H1 (cell line): ENCODE measurements around the gene PMM2. TPM values are rescaled to one million over a fixed set of nuclear protein-coding genes. Genes with fewer than 3 reads are reported as not detected.
A peak's percentile ranks its signal among the peaks of the same experiment; 100 is the strongest.

Source experiments
- CTCF ChIA-PET: fragments of 300-600 bp; sonication (Branson Sonifier 250); formaldehyde crosslinking; loops from one replicate; lab custom pipeline; 2021; ENCODE audit not compliant: partially characterized antibody; lab: Charles Lee
- POLR2A ChIA-PET: fragments of 300-600 bp; sonication (Branson Sonifier 250); formaldehyde crosslinking; loops from one replicate; lab custom pipeline; 2021; ENCODE audit warnings: inconsistent platforms; ENCODE audit not compliant: partially characterized antibody; lab: Charles Lee
- DNase-seq, 2 experiments: peaks; one replicate each; pipeline versions ENCODE4 v3.0.0 to v3.0.0-alpha.2; 2010 to 2022; ENCODE audit warnings: low spot score in 2 of 2, low read depth in 1 of 2, mixed read lengths in 1 of 2
- FAIRE-seq: peaks from 2 replicates; lab custom pipeline; 2011; peaks lifted over from hg19 to GRCh38; lab: Jason Lieb, UNC
- H2AFZ ChIP-seq: 2 replicates; pipeline ENCODE4 v1.8.1; 2012; ENCODE audit warnings: low read length, inconsistent platforms
- H2AK5ac ChIP-seq: 2 replicates; pipeline ENCODE4 v1.6.1; 2013; ENCODE audit warnings: low read depth, low read length
- H2BK120ac ChIP-seq: replicated peaks from 2 replicates; pipeline ENCODE3; 2013; ENCODE audit warnings: low read depth, low read length, inconsistent platforms
- H2BK12ac ChIP-seq: 2 replicates; pipeline ENCODE4 v1.6.1; 2013; ENCODE audit warnings: low read depth, low read length
- H2BK15ac ChIP-seq: 2 replicates; pipeline ENCODE4 v1.6.1; 2013; ENCODE audit warnings: low read length
- H2BK20ac ChIP-seq: 2 replicates; pipeline ENCODE4 v1.6.1; 2013; ENCODE audit warnings: low read length
- H2BK5ac ChIP-seq: 2 replicates; pipeline ENCODE4 v1.6.1; 2013; ENCODE audit warnings: low read depth, low read length
- H3K14ac ChIP-seq: 2 replicates; pipeline ENCODE4 v1.6.1; 2013; ENCODE audit warnings: inconsistent platforms; ENCODE audit not compliant: insufficient read length
- H3K18ac ChIP-seq: 2 replicates; pipeline ENCODE4 v1.6.1; 2013; ENCODE audit warnings: low read length; ENCODE audit errors: extremely low read depth
- H3K23ac ChIP-seq: 2 replicates; pipeline ENCODE4 v1.6.1; 2013; ENCODE audit warnings: inconsistent platforms; ENCODE audit not compliant: insufficient read length
- H3K23me2 ChIP-seq: 2 replicates; pipeline ENCODE4 v1.6.1; 2013; ENCODE audit warnings: low read depth, low read length
- H3K27ac ChIP-seq: 2 replicates; pipeline ENCODE4 v1.6.1; 2011; ENCODE audit warnings: low read depth, low read length, inconsistent platforms
- H3K27me3 ChIP-seq, 4 experiments: replicated peaks in 1 of 4; 1 replicate in 1 of 4; 2 replicates in 3 of 4; pipeline versions ENCODE4 v1.6.1 to v1.8.1; 2011 to 2013; ENCODE audit warnings: low read length in 3 of 4, mild to moderate bottlenecking in 3 of 4, inconsistent platforms in 2 of 4, mixed read lengths in 2 of 4, moderate library complexity in 1 of 4; ENCODE audit not compliant: control insufficient read depth in 3 of 4, insufficient read depth in 3 of 4; ENCODE audit errors: extremely low read depth in 1 of 4
- H3K36me3 ChIP-seq, 4 experiments: 2 replicates each; pipeline versions ENCODE4 v1.6.1 to v1.8.1; 2011 to 2013; ENCODE audit warnings: mild to moderate bottlenecking in 4 of 4, low read length in 3 of 4, moderate library complexity in 2 of 4, control low read depth in 1 of 4, inconsistent platforms in 1 of 4; ENCODE audit not compliant: insufficient read depth in 4 of 4, control insufficient read depth in 2 of 4
- H3K4ac ChIP-seq: replicated peaks from 2 replicates; pipeline ENCODE3; 2013; ENCODE audit warnings: low read length, low read depth, mixed read lengths, inconsistent platforms; ENCODE audit not compliant: insufficient read length
- H3K4me1 ChIP-seq, 4 experiments: replicated peaks in 1 of 4; 1 replicate in 1 of 4; 2 replicates in 3 of 4; pipeline versions ENCODE4 v1.6.1 to v1.8.1; 2011 to 2013; ENCODE audit warnings: low read length in 3 of 4, inconsistent platforms in 2 of 4, mixed read lengths in 1 of 4; ENCODE audit not compliant: insufficient read depth in 4 of 4, control insufficient read depth in 3 of 4
- H3K4me2 ChIP-seq, 2 experiments: 2 replicates each; pipeline versions ENCODE4 v1.6.1 to v1.8.1; 2011 to 2013; ENCODE audit warnings: low read depth in 2 of 2, low read length in 2 of 2, control low read depth in 1 of 2, inconsistent platforms in 1 of 2, mild to moderate bottlenecking in 1 of 2; ENCODE audit not compliant: insufficient read depth in 1 of 2
- H3K4me3 ChIP-seq, 4 experiments: fragments of 200-600, 300-600 bp in 1 of 4; sonication (generic), shearing (Covaris generic), sonication (Bioruptor Twin) in 1 of 4; 2 replicates each; pipeline versions ENCODE4 v1.5.1 to v1.8.1; 2011 to 2016; ENCODE audit warnings: low read length in 4 of 4, low read depth in 3 of 4, control low read depth in 2 of 4, inconsistent platforms in 2 of 4, mild to moderate bottlenecking in 2 of 4, mixed read lengths in 1 of 4, moderate library complexity in 1 of 4; ENCODE audit not compliant: insufficient read depth in 2 of 4; ENCODE audit errors: extremely low read depth in 1 of 4
- H3K56ac ChIP-seq: replicated peaks from 2 replicates; pipeline ENCODE3; 2013; ENCODE audit warnings: low read depth, mild to moderate bottlenecking, mixed read lengths, low read length, inconsistent platforms; ENCODE audit not compliant: insufficient read length
- H3K79me1 ChIP-seq: 2 replicates; pipeline ENCODE4 v1.6.1; 2013; ENCODE audit warnings: low read depth, low read length, control low read depth
- H3K79me2 ChIP-seq, 2 experiments: 2 replicates each; pipeline versions ENCODE4 v1.6.1 to v1.8.1; 2012 to 2013; ENCODE audit warnings: low read length in 2 of 2, mild to moderate bottlenecking in 2 of 2, inconsistent platforms in 1 of 2; ENCODE audit not compliant: insufficient read depth in 2 of 2, control insufficient read depth in 1 of 2
- H3K9ac ChIP-seq, 4 experiments: replicated peaks in 1 of 4; 1 replicate in 1 of 4; 2 replicates in 3 of 4; pipeline versions ENCODE4 v1.6.1 to v1.8.1; 2011 to 2013; ENCODE audit warnings: low read depth in 3 of 4, low read length in 3 of 4, control low read depth in 2 of 4, mild to moderate bottlenecking in 2 of 4, moderate library complexity in 2 of 4, inconsistent platforms in 1 of 4; ENCODE audit errors: extremely low read depth in 1 of 4
- H3K9me3 ChIP-seq, 2 experiments: 2 replicates each; pipeline versions ENCODE4 v1.6.1 to v1.8.1; 2012 to 2013; ENCODE audit warnings: mild to moderate bottlenecking in 2 of 2, moderate library complexity in 2 of 2, control low read depth in 1 of 2, inconsistent platforms in 1 of 2, low read depth in 1 of 2, low read length in 1 of 2, mixed read lengths in 1 of 2; ENCODE audit not compliant: insufficient read depth in 2 of 2
- H4K20me1 ChIP-seq, 2 experiments: replicated peaks in 1 of 2; 2 replicates each; pipeline versions ENCODE3 to v1.8.1; 2011 to 2013; ENCODE audit warnings: inconsistent platforms in 2 of 2, low read length in 2 of 2, mild to moderate bottlenecking in 1 of 2; ENCODE audit not compliant: insufficient read depth in 2 of 2, control insufficient read depth in 1 of 2
- H4K5ac ChIP-seq: 2 replicates; pipeline ENCODE4 v1.6.1; 2013; ENCODE audit warnings: low read length, low read depth, mixed read lengths, inconsistent platforms; ENCODE audit not compliant: insufficient read length
- H4K8ac ChIP-seq: 2 replicates; pipeline ENCODE4 v1.8.0; 2013; ENCODE audit warnings: mild to moderate bottlenecking, moderate library complexity, low read length, inconsistent platforms; ENCODE audit not compliant: insufficient read depth; ENCODE audit errors: extremely low read depth
- H4K91ac ChIP-seq: replicated peaks from 2 replicates; pipeline ENCODE3; 2013; ENCODE audit warnings: low read length, mixed read lengths, inconsistent platforms; ENCODE audit not compliant: insufficient read length
- BACH1 ChIP-seq: IDR thresholded peaks from 2 replicates; pipeline ENCODE4 v1.6.1; 2012; ENCODE audit warnings: low read length, improper control_type of control experiment
- POLR2A ChIP-seq, 2 experiments: IDR thresholded peaks; 1 replicate in 1 of 2; 2 replicates in 1 of 2; pipeline ENCODE4 v1.6.1; 2011; ENCODE audit warnings: low read depth in 2 of 2, low read length in 2 of 2, mild to moderate bottlenecking in 2 of 2; ENCODE audit errors: control extremely low read depth in 1 of 2
- WGBS, 2 experiments: shearing (Covaris generic) in 1 of 2; methylation state at CpG; one replicate each; pipeline versions ENCODE4 v1.1.6 to v1.1.7; 2013 to 2015; ENCODE audit warnings: low lambda C conversion rate in 2 of 2, mixed read lengths in 2 of 2, inconsistent platforms in 1 of 2, low coverage in 1 of 2, missing lambda C conversion rate in 1 of 2; ENCODE audit not compliant: insufficient replicate concordance in 2 of 2, insufficient coverage in 1 of 2, insufficient read length in 1 of 2; ENCODE audit errors: extremely low coverage in 1 of 2, missing lambda C conversion rate in 1 of 2; 5-methylcytosine and 5-hydroxymethylcytosine counted together
- polyA plus RNA-seq, 7 experiments: library from polyadenylated mRNA; depleted of rRNA in 3 of 7; stranded (reverse) in 5 of 7; unstranded in 2 of 7; fragments of >200 nt in 5 of 7; fragments of 200-250 nt in 2 of 7; gene quantifications; 1 replicate in 5 of 7; 2 replicates in 1 of 7; 4 replicates in 1 of 7; pipeline versions ENCODE4 v1.2.1 to v1.2.3, GENCODE V29; 2011 to 2013; ENCODE audit warnings: missing spikeins in 2 of 7, mixed read lengths in 2 of 7
- total RNA-seq: library from RNA; stranded (reverse); fragmentation: NEBNext Ultra II Directional; extraction: Animal tissue kit (Norgen Biotek cat#: 25700); gene quantifications from 2 replicates; pipeline ENCODE4 v1.2.1, GENCODE V29; 2021

Gene PMM2
- total and polyA plus RNA-seq, 2 of the 8 experiments (the other 6 are each of a cell fraction or from before 2014, with no cell fraction given) = 26.2 to 49.4 TPM

- Histone ChIP-seq H3K14ac (no peak overlapping the region), H3K27ac (no peak overlapping the region; the same call in 1 of the 2 replicates), H4K20me1 (peaks cover 37 to 55% of the 10 kb centered on the region in 2 experiments), H3K4me3 (peak overlapping the region in 1 of 4 experiments; percentile 2; a peak in 1 of 8 replicates), H3K4me1 (peaks cover 22 to 49% (median 35%) of the 10 kb centered on the region in 4 experiments), H2BK15ac (peak overlapping the region; percentile 9; the same call in 1 of the 2 replicates), H2BK20ac (no peak overlapping the region), H2AFZ (no peak overlapping the region), H2BK12ac (peak overlapping the region; percentile 80), H2AK5ac (0 out of 2 replicates have a peak overlapping the region, but pooled peaks have one; percentile 5), H2BK5ac (peak overlapping the region; percentile 94), H3K23me2 (peaks cover 23% of the 10 kb centered on the region), H3K4me2 (peak overlapping the region; percentile 45 to 99; a peak in 3 of 4 replicates), H4K91ac (peak overlapping the region; percentile 61), H3K27me3 (no peaks in the 10 kb centered on the region), H2BK120ac (peak overlapping the region; percentile 38), H3K79me2 (peaks cover 51 to 82% of the 10 kb centered on the region in 2 experiments), H3K79me1 (peaks cover 31% of the 10 kb centered on the region), H3K36me3 (peaks cover 0 to 22% (median 4%) of the 10 kb centered on the region in 4 experiments; a peak in 4 of 8 replicates), H3K23ac (no peak overlapping the region), H4K8ac (no peak overlapping the region; the same call in 1 of the 2 replicates), H3K9me3 (no peaks in the 10 kb centered on the region), H3K56ac (no peak overlapping the region), H3K18ac (peak overlapping the region; percentile 83; the same call in 1 of the 2 replicates), H3K4ac (peak overlapping the region; percentile 90), H4K5ac (no peak overlapping the region), H3K9ac (no peak overlapping the region)
- FAIRE-seq = no peak
- POLR2A ChIA-PET = interaction anchor here (0.5 to 29.1 kb wide), 8 partner anchors 6 to 183 kb away, joined by 3 to 456 read pairs (median 6); partner anchors contain the start of genes CARHSP1, LITAFD, PMM2 and TMEM186
- WGBS, 2 experiments = 66% methylated on average over 12 of the region's 13 CpGs; no CpG with 5 or more reads in 1 of the 2 experiments
- TF ChIP-seq BACH1 (no peak), POLR2A (IDR thresholded peaks at IDR 0.05; ENCODE audit: control extremely low read depth in 1 of 2, low read depth in 2 of 2, low read length in 2 of 2) (0 out of 3 replicates have a peak, but pooled peaks of 1 of the 2 experiments have one; percentile 7)
- DNase-seq = no peak
- CTCF ChIA-PET = interaction anchor here (1.0 to 10.5 kb wide), 8 partner anchors 10 to 186 kb away, joined by 3 to 90 read pairs (median 11); partner anchors contain the start of gene LITAFD
Observed at GRCh38 chr16:8864480-8865110, 67.0 kb downstream of the PMM2 start.
